Myocyte (in vitro differentiated cells): Measurements from ENCODE around the gene SNAP29. TPM values are rescaled to one million over a fixed set of nuclear protein-coding genes. Genes with fewer than 3 reads are reported as not detected.
"Not testable (repeated sequence)": the region's sequence is repeated elsewhere in the genome, so short reads cannot be mapped to it uniquely, and the experiment has no call there.

Experiments
- DNase-seq: peaks from one replicate; pipeline ENCODE4 v3.0.0-alpha.2; 2012; ENCODE audit warnings: low read depth
- polyA plus RNA-seq: library from polyadenylated mRNA; unstranded; fragments of >200 nt; gene quantifications from one replicate; pipeline ENCODE4 v1.2.1, GENCODE V29; 2012; ENCODE audit warnings: missing spikeins
- total RNA-seq: library from RNA; depleted of rRNA; stranded (reverse); fragments of >200 nt; gene quantifications from 2 replicates; pipeline ENCODE4 v1.2.3, GENCODE V29; 2014

The SNAP29 gene
- 15.1 and 19.1 TPM in 2 replicates for total RNA-seq
- 30.6 TPM for polyA plus RNA-seq

GRCh38 chr22:20858615-20859416 is at the start of gene SNAP29, which contains the start of gene PI4KA:
Gene SNAP29, plus strand, starts transcription at chr22:20859007. Its CDS starts 104 bp downstream, at chr22:20859111.
Gene PI4KA, minus strand, starts transcription at chr22:20858811. Its CDS starts 86 bp downstream, at chr22:20858725.
- DNase-seq = peak; percentile 98

DNA sequence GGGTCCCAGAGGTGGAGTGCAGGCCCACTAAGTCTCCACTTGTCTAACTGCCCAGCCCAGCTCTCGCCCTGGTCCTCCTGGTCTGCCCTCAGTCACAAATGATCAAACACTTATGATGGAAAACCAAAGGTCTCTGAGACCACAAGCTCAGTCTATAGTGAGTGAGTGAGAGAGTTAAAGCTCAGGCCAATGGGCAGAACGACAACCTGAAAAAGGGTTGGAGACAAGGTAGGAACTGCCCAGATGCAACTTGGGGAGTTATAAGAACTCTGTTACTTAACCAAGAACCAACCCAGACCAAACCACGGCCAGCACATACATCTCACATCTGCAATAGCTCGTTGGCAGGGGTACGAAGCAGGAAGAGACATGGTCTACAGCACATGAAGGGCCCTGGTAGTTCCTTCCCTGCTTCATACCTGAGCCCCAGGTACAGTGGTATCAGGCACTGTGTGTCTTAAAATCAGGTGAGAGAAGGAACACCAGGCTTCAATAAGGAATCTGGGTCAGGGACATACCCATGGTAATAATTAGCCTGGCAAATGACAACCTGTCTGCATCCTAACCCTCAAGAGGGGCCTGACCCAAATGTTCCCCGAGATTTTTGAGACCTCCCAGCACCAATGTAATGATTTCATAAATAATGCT is 49.1 kb upstream of the SNAP29 start:
- DNase-seq = no peak

- no peak for DNase-seq
These were observed 48.2 kb upstream of the SNAP29 start for GRCh38 chr22:20810645-20811044.

- no peak for DNase-seq
These were observed 47.6 kb upstream of the SNAP29 start for GRCh38 chr22:20811171-20811570.

DNA sequence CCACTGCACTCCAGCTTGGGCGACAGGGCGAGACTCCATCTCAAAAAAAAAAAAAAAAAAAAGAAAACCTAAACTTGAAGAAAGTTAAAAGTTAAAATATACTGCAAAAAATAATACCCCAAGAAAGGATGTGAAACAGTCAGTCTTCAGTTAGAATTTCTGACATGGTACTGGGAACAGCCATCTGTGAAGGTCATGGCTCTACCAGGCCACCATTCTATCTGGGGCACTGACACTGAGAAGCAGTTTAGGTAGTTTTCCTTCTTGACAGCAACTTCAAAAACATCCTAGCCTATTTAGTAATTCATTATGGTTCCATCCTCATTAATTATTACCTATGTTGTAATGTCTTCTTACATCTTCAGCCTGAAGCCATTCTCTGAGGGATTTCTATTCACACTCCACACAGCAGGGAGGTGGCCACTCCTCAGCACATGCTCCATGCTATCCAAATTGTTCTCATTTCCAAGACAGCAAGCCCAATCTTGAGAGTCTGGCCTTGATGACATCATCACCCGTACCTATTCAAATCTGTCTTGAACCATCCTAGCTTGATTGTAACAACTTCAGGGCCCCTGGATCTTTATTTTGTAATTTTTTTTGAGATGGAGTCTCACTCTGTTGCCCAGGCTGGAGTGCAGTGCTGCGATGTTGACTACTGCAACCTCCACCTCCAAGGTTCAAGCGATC is 46.7 kb upstream of the SNAP29 start:
- no peak for DNase-seq

GRCh38 chr22:20813056-20813455 is 45.8 kb upstream of the SNAP29 start:
- DNase-seq = no peak

GRCh38 chr22:20814221-20814808 is 44.5 kb upstream of the SNAP29 start:
- no peak for DNase-seq

- DNase-seq = no peak
These were observed 43.2 kb upstream of the SNAP29 start for GRCh38 chr22:20815477-20816050.

DNA sequence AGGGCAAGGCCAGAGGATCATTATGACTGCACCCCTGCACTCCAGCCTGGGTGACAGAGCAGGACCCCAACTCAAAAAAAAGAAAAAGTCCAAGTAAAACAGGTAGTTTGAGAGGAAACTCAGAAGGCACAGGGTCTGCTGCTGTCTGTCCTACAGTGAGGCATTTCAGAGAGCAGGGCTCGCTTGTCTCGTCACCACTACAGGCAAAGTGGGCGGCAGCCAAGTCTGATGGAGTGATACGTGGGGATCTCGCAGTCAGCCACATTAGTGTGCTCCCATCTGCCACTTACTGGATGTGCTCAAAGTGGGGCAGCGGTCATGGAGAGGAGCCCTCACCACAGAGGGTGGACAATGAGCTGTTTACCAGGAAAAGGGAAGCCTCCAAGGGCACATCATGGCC is 42.2 kb upstream of the SNAP29 start:
- DNase-seq = no peak

DNA sequence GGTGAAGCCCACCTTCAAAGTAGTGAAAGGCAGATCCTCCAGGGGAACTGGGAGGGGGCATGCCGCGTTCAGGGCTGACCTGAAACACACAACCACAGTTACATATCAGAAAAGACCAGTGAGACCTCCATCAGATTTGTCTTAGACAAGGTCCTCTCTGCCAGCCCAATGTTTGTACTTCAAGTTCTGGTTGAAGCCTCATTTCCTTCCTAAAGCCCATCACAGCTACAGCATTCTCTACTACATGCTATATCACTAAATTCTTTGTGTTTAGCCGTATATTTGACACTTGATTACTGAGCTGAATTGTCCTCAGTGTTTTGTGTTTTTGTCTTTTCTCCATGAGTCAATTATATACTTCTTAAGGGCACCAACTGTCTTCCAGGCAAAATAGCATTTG is 40.3 kb upstream of the SNAP29 start:
- no peak for DNase-seq

GRCh38 chr22:20819471-20819870 is 39.3 kb upstream of the SNAP29 start:
- DNase-seq = no peak

- DNase-seq = not testable (repeated sequence)
These were observed 37.0 kb upstream of the SNAP29 start for GRCh38 chr22:20821717-20822239.

DNA sequence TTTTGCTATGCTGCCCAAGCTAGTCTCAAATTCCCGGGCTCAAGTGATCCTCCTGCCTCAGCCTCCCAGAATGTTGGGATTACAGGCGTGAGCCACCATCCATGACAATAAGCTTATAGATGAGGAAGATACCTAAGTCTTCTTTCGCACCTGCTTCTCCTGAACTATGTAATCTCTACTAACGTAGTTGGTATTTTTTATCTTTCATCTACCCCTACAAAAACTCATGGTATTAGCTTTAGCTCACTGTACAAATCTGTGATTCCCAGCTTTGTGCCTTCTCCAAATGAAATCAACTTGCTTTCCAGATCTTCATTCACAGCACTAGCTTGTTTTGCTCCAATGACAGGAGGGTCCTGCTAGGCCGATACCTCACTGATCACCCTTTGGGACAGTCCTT is 36.6 kb upstream of the SNAP29 start:
- no peak for DNase-seq

DNA sequence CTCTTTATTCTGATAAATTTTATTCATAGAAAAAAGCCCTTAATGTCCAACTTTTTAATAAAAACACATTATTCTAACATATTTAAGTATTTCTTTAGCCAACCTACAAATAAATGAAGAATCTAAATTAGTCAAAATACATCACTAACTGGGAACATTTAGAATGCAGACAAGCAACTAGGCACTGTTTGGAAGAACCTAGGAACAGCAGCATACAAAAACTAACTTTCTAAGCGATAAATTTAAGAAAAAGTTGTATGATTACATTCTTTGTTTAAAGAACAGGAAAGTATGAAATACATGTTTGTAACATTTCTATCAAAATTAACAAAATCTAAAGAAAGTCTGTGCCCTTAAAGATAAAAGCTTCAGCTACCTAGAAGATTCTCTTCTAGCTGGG is 35.5 kb upstream of the SNAP29 start:
- DNase-seq = no peak

DNA sequence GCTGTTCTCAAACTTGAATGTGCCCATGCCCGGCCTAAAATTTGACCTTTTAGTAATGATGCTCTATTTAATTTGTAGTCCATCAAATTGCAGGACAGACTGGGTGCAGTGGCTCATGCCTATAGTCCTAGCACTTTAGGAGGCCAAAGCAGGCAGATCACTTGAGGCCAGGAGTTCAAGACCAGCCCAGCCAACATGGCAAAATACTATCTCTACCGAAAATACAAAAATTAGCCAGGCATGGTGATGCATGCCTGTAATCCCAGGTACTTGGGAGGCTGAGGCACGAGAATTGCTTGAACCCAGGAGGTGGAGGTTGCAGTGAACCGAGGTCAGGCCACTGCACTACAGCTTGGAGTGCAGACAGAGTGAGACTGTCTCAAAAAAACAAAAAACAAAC is 33.6 kb upstream of the SNAP29 start:
- DNase-seq = not testable (repeated sequence)

DNA sequence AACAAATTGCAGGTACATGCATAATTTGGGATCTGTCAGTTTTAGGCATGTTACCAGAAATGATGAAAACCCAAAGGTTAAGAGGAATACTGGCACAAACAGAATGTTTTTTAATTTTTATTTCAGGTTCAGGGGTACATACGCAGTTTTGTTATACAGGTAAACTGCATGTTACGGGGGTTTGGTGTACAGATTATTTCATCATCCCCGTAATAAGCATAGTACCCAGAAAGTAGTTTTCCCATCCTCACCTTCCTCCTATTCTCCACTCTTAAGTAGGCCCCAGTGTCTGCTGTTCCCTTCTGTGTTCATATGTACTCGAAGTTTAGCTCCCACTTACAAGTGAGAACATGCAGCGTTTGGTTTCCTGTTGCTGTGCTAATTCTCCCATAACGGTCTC is 33.2 kb upstream of the SNAP29 start:
- no peak for DNase-seq

- DNase-seq = not testable (repeated sequence)
These were observed 32.2 kb upstream of the SNAP29 start for GRCh38 chr22:20826373-20827152.

GRCh38 chr22:20829491-20830134 is 29.2 kb upstream of the SNAP29 start:
- no peak for DNase-seq

GRCh38 chr22:20833225-20833665 is 25.6 kb upstream of the SNAP29 start:
- no peak for DNase-seq

GRCh38 chr22:20834206-20834605 is 24.6 kb upstream of the SNAP29 start:
- no peak for DNase-seq
